Measurements from ENCODE around the gene TPX2. TPM values are rescaled to one million over a fixed set of nuclear protein-coding genes. Genes with fewer than 3 reads are reported as not detected.

The TPX2 gene
- total and polyA plus RNA-seq, 2 of the 8 experiments (the other 6 are each of a cell fraction or from before 2014, with no cell fraction given) = 43.6 to 125 TPM

- TF ChIP-seq GTF2F1 (IDR thresholded peaks at IDR 0.05; ENCODE audit: borderline replicate concordance, low read depth, low read length) (no peak), USF2 (IDR thresholded peaks at IDR 0.05; ENCODE audit: low read length) (no peak), CTBP2 (IDR thresholded peaks at IDR 0.05; ENCODE audit: borderline replicate concordance, insufficient read depth, insufficient read length, low read length) (no peak)
- TF ChIP-seq, protein P1, sequence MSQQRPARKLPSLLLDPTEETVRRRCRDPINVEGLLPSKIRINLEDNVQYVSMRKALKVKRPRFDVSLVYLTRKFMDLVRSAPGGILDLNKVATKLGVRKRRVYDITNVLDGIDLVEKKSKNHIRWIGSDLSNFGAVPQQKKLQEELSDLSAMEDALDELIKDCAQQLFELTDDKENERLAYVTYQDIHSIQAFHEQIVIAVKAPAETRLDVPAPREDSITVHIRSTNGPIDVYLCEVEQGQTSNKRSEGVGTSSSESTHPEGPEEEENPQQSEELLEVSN (IDR thresholded peaks at IDR 0.05) = no peak
Measured at GRCh38 chr20:31843881-31844280, 104.8 kb downstream of the TPX2 start (continued).
